ENCODE results near the gene PCDH10.

Gene PCDH10

DNA sequence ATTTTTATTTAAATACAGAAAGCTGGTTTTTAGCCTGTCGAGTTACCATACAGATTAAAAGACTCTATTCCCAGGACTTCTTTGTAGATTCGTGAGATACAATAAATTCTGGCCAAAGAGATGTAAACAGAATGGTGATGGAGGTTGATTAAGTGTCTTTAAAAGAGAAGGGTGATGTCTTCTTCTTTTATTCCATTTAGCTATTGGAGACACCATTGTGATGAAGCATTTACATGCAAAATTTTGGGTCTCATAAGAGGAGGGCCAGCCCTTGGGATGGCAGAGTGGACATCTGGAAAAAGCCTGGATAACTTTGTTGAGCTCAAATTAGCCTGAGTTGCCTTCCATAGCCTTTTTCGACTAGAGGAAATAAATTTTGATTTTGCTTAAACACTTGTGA is 21.6 kb upstream of the PCDH10 start:
- TF ChIP-seq EP300 (IDR thresholded peaks at IDR 0.05; ENCODE audit: borderline replicate concordance) (no peak), CREB1 (IDR thresholded peaks at IDR 0.05; ENCODE audit: low read depth) (no peak), NFIC (IDR thresholded peaks at IDR 0.05) (no peak), FOXM1 (IDR thresholded peaks at IDR 0.05; ENCODE audit: borderline replicate concordance, low read depth) (no peak), RAD21 (IDR thresholded peaks at IDR 0.05; ENCODE audit: low read depth) (no peak), YY1 (IDR thresholded peaks at IDR 0.05; ENCODE audit: low read depth) (no peak), ZBTB7A (IDR thresholded peaks at IDR 0.05; ENCODE audit: low read depth) (no peak), CEBPB (IDR thresholded peaks at IDR 0.05) (no peak), EGR1 (IDR thresholded peaks at IDR 0.05) (no peak), TCF12 (IDR thresholded peaks at IDR 0.05; ENCODE audit: low read depth) (no peak), TAF1 (IDR thresholded peaks at IDR 0.05; ENCODE audit: low read depth) (no peak), TEAD4 (IDR thresholded peaks at IDR 0.05) (no peak)
- TF ChIP-seq, protein P1, sequence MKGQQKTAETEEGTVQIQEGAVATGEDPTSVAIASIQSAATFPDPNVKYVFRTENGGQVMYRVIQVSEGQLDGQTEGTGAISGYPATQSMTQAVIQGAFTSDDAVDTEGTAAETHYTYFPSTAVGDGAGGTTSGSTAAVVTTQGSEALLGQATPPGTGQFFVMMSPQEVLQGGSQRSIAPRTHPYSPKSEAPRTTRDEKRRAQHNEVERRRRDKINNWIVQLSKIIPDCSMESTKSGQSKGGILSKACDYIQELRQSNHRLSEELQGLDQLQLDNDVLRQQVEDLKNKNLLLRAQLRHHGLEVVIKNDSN (IDR thresholded peaks at IDR 0.05), result no peak
- TF ChIP-seq, protein P2, sequence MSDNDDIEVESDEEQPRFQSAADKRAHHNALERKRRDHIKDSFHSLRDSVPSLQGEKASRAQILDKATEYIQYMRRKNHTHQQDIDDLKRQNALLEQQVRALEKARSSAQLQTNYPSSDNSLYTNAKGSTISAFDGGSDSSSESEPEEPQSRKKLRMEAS (IDR thresholded peaks at IDR 0.05), result no peak
- TF ChIP-seq, protein P3, sequence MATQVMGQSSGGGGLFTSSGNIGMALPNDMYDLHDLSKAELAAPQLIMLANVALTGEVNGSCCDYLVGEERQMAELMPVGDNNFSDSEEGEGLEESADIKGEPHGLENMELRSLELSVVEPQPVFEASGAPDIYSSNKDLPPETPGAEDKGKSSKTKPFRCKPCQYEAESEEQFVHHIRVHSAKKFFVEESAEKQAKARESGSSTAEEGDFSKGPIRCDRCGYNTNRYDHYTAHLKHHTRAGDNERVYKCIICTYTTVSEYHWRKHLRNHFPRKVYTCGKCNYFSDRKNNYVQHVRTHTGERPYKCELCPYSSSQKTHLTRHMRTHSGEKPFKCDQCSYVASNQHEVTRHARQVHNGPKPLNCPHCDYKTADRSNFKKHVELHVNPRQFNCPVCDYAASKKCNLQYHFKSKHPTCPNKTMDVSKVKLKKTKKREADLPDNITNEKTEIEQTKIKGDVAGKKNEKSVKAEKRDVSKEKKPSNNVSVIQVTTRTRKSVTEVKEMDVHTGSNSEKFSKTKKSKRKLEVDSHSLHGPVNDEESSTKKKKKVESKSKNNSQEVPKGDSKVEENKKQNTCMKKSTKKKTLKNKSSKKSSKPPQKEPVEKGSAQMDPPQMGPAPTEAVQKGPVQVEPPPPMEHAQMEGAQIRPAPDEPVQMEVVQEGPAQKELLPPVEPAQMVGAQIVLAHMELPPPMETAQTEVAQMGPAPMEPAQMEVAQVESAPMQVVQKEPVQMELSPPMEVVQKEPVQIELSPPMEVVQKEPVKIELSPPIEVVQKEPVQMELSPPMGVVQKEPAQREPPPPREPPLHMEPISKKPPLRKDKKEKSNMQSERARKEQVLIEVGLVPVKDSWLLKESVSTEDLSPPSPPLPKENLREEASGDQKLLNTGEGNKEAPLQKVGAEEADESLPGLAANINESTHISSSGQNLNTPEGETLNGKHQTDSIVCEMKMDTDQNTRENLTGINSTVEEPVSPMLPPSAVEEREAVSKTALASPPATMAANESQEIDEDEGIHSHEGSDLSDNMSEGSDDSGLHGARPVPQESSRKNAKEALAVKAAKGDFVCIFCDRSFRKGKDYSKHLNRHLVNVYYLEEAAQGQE (IDR thresholded peaks at IDR 0.05; ENCODE audit: low read depth), result no peak

DNA sequence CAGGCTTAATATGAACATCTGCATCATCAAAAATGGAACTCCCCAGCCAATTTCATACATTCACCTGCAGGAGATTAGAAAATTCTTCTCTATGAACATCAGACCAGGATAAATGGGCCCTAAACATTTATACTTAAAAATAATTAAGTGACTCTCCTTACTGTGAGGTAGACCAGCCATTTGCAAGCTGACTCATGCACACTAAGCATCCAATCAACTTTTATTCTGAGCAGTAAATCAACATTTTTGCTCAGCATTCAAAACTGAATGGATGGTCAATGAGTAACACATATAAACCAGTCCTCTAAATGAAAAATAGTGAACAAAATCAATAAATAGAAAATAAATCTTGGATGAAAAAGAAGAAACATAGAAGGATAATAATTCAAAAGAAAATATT is 19.9 kb upstream of the PCDH10 start:
- TF ChIP-seq NFIC (IDR thresholded peaks at IDR 0.05) (no peak), TEAD4 (IDR thresholded peaks at IDR 0.05) (no peak), EGR1 (IDR thresholded peaks at IDR 0.05) (no peak), FOXM1 (IDR thresholded peaks at IDR 0.05; ENCODE audit: borderline replicate concordance, low read depth) (no peak), YY1 (IDR thresholded peaks at IDR 0.05; ENCODE audit: low read depth) (no peak), EP300 (IDR thresholded peaks at IDR 0.05; ENCODE audit: borderline replicate concordance) (no peak), ZBTB7A (IDR thresholded peaks at IDR 0.05; ENCODE audit: low read depth) (no peak)
- TF ChIP-seq, protein P1 (IDR thresholded peaks at IDR 0.05), result no peak
- TF ChIP-seq, protein P2 (IDR thresholded peaks at IDR 0.05), result no peak

DNA sequence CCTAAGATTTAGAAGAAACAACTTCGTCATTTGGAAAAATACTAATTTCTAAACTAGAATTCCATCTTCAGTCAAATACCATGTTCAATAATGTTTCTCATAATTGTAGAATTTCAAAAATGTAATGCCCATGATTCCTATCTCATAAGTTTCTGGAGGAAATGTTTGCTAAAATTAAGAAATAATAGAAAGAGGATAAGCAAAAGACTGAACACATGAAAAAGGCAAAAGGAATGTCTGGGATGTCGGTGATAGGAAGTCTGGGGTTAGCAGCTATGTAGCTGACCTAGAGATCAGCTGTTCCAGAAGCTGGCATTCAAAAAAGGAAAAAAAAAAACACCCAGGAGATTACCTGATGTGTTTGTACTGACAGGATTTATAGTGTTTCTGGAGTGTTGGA is 18.9 kb upstream of the PCDH10 start:
- TF ChIP-seq, protein P3 (IDR thresholded peaks at IDR 0.05; ENCODE audit: low read depth), result no peak
- TF ChIP-seq CREB1 (IDR thresholded peaks at IDR 0.05; ENCODE audit: low read depth), result no peak
- no peak for TF ChIP-seq ZBTB7A (IDR thresholded peaks at IDR 0.05; ENCODE audit: low read depth)
- no peak for TF ChIP-seq TAF1 (IDR thresholded peaks at IDR 0.05; ENCODE audit: low read depth)
- TF ChIP-seq, protein P1 (IDR thresholded peaks at IDR 0.05), result no peak
- no peak for TF ChIP-seq EP300 (IDR thresholded peaks at IDR 0.05; ENCODE audit: borderline replicate concordance)
- no peak for TF ChIP-seq NFIC (IDR thresholded peaks at IDR 0.05)
- TF ChIP-seq EGR1 (IDR thresholded peaks at IDR 0.05), result no peak
- TF ChIP-seq, protein P2 (IDR thresholded peaks at IDR 0.05), result no peak
- TF ChIP-seq YY1 (IDR thresholded peaks at IDR 0.05; ENCODE audit: low read depth), result no peak
- TF ChIP-seq CEBPB (IDR thresholded peaks at IDR 0.05), result no peak
- TF ChIP-seq TCF12 (IDR thresholded peaks at IDR 0.05; ENCODE audit: low read depth), result no peak
- no peak for TF ChIP-seq TEAD4 (IDR thresholded peaks at IDR 0.05)
- no peak for TF ChIP-seq FOXM1 (IDR thresholded peaks at IDR 0.05; ENCODE audit: borderline replicate concordance, low read depth)

DNA sequence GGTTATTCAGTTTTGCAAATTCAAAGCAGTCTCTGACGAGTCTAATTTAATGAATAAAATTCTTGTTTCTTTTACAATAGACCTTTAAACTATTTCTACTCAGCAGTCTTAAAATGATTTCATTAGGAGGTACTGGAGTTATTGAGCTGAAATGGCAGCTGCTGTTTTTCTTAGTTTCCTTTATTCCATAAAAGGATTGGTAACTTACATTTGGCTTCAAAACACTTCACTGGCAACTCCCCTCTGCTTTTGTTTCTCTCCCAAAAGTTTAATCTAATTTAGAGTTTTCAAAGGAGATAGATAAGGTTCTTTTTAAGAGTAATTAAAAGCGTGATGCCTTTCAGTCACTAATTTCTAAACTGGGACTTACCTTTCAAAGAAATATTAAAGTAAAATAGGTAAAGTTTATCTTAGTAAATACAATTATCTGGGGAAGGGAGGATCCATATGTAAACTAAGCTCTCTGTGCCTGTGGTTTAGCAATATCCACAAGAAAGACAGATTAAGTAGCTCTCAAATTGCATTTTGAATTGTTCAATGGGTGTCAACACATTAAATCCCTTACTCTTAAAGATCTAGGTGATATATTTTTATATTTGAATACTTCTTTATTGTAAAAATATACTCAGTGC is 17.1 kb upstream of the PCDH10 start:
- TF ChIP-seq EGR1 (IDR thresholded peaks at IDR 0.05) (no peak), TAF1 (IDR thresholded peaks at IDR 0.05; ENCODE audit: low read depth) (no peak), TEAD4 (IDR thresholded peaks at IDR 0.05) (no peak), ZBTB7A (IDR thresholded peaks at IDR 0.05; ENCODE audit: low read depth) (no peak), RAD21 (IDR thresholded peaks at IDR 0.05; ENCODE audit: low read depth) (no peak), CREB1 (IDR thresholded peaks at IDR 0.05; ENCODE audit: low read depth) (no peak), NFIC (IDR thresholded peaks at IDR 0.05) (no peak), TCF12 (IDR thresholded peaks at IDR 0.05; ENCODE audit: low read depth) (no peak), FOXM1 (IDR thresholded peaks at IDR 0.05; ENCODE audit: borderline replicate concordance, low read depth) (no peak), CEBPB (IDR thresholded peaks at IDR 0.05) (no peak), YY1 (IDR thresholded peaks at IDR 0.05; ENCODE audit: low read depth) (no peak), EP300 (IDR thresholded peaks at IDR 0.05; ENCODE audit: borderline replicate concordance) (no peak)
- TF ChIP-seq, protein P3 (IDR thresholded peaks at IDR 0.05; ENCODE audit: low read depth), result no peak
- TF ChIP-seq, protein P1 (IDR thresholded peaks at IDR 0.05), result no peak
- TF ChIP-seq, protein P2 (IDR thresholded peaks at IDR 0.05), result no peak

Data from Ishikawa (cell line).